ENCODE data around the gene HYOU1.
A peak's percentile ranks its signal among the peaks of the same experiment; 100 is the strongest.
"Not testable (repeated sequence)": the region's sequence is repeated elsewhere in the genome, so short reads cannot be mapped to it uniquely, and the experiment has no call there.

The HYOU1 gene

GRCh38 chr11:119057000-119057769, at the start of gene HYOU1:
Gene HYOU1 (minus strand): TSS chr11:119057205. CDS start chr11:119056160, 1,045 bp downstream.
- DNase-seq, result peak; percentile 73

- peak; percentile 63 for DNase-seq
Measured at GRCh38 chr11:119103793-119104192, 46.8 kb upstream of the HYOU1 start.

- DNase-seq, result not testable (repeated sequence)
Measured at GRCh38 chr11:119103161-119103664, 46.2 kb upstream of the HYOU1 start.

DNA sequence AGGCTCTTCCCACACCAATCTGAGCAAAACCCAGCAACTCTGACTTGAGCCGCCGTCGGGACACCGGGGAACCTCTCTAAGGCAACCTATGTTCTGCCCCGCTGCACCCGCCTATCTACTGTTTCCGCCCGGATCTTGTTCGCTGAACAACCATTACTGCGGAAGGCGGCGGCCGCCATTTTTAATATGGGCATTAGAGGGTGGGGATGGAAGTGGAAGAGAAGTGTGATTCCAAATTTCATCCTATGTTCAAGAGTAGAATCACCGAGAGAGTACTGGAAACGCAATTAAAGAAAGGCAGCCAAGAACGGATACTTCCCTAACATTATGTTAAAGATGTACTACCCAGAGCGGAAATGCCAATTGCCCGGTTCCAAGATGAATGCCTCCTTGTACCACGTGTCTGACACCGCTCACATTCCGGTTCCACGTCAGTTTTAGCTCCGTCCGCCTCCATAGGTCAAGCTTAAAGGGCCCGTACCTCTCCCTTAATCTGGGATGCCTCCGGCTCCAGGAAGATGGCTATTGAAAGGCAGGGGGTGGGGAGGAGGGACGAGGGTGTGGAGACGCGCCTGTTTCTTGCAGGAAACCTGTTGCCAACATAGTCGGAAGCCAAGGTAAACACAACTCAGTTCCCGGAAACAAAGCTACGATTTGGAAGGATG, 44.9 kb upstream of the HYOU1 start, which contains the start of gene DPAGT1:
Gene DPAGT1 (minus strand): TSS at position 95 of the 665 bp plus-strand sequence. CDS start 198 bp downstream, outside the sequence.
- DNase-seq, result peak; percentile 86

GRCh38 chr11:119100994-119101758, 44.2 kb upstream of the HYOU1 start:
- DNase-seq, result no peak

- DNase-seq, result no peak
Measured at GRCh38 chr11:119100246-119100970, 43.4 kb upstream of the HYOU1 start.

DNA sequence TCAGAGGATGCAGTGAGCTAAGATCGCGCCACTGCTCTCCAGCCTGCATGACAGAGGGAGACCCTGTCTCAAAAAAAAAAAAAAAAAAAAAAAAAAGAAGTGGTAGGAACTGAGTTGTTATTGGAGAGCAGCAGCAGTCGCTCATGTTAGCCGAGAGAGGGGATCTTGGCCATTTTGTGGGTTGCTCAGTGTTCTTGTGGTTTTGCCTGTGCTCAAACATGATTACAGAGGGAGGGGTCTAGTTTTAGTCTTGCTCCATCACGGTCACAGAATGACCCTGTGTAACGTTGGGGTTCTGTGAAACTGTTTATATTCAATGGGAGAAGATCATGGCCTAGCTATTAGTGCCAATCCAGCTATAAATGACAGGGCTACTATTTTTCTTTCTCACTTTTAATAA, 42.7 kb upstream of the HYOU1 start:
- no peak for DNase-seq

GRCh38 chr11:119095066-119095880, 38.3 kb upstream of the HYOU1 start:
- peak; percentile 96 for DNase-seq

DNA sequence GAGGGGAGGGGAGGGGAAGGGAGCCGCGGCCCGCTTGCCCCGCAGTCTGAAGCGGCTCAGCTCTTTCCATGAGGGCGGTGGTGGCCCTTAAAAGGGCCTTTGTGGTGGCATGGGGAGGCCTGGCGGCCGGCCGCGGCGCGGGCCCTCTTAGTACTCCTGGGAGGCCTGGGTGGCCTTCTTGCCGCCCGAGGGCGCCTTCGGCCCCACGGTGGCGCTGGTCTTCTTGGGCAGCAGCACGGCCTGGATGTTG, 37.7 kb upstream of the HYOU1 start:
- no peak for DNase-seq

DNA sequence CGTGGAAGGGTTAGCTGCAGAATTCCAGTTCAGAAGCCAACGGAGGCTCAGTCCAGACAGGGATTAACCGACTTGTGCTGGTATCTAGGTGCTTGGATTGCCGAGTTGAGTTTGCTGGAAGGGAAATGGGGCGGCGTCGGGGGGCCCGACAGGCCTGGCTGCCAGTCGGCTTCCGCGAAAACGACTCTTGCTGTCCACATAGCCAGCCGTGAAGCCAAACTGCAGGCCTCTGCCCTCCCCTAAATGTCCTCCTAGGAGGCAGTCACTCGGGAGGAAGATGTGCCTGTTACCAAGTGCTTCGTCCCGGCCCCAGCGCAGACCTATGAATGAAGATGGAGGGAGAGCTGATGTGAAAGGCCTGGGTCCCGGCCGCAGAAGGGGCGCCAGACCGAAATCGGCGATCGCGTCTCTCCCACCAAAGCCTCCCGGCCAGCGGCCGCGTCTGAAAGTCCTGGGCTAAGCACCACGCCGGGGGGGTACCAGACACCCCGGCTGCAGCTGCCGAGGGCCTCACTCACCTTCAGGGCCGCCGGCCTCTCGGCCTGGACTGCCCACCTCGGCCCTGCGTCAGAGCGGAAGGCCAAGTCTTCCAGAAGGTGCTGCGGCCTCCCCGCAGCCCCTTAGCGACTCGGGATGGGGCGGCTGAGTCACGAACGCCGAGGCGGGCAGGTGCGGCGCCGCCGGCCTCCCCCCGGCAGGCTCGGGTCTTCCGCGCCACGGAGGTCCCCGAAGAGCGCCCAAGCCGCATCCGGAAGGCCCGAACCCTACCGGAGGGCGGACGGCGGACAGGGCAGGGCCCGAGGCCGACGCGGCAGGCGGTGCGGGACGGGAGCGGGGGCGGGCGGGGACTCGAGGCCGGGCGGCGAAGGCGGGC, 37.2 kb upstream of the HYOU1 start:
- DNase-seq, result no peak

DNA sequence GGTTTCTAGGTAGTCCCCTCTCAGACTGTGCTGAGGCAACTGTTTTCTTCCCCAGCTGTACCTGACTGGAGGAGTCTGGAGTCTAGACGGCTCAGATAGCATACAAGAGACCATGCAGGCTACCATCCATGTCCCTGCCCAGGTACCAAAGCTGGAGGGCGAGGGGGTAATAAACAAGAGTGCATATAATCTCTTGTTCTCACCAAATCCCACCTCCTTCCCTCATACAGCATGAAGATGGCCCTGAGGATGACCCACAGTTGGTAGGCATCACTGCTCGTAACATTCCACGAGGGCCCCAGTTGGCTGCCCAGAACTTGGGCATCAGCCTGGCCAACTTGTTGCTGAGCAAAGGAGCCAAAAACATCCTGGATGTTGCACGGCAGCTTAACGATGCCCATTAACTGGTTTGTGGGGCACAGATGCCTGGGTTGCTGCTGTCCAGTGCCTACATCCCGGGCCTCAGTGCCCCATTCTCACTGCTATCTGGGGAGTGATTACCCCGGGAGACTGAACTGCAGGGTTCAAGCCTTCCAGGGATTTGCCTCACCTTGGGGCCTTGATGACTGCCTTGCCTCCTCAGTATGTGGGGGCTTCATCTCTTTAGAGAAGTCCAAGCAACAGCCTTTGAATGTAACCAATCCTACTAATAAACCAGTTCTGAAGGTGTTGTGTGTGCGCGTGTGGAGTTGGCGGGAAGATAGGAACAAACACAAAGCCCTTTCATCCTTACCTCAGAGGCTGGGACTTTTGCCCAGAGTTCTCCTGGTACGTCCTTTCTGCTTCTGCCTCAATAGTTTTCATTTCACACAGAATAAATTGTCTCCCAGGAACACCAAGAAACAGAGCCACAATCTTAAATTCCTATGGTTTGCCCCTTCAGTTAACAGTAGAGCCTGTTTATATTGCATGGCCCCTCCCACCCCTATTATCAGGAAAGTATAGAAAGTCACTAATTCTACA, 36.2 kb upstream of the HYOU1 start:
- no peak for DNase-seq

DNA sequence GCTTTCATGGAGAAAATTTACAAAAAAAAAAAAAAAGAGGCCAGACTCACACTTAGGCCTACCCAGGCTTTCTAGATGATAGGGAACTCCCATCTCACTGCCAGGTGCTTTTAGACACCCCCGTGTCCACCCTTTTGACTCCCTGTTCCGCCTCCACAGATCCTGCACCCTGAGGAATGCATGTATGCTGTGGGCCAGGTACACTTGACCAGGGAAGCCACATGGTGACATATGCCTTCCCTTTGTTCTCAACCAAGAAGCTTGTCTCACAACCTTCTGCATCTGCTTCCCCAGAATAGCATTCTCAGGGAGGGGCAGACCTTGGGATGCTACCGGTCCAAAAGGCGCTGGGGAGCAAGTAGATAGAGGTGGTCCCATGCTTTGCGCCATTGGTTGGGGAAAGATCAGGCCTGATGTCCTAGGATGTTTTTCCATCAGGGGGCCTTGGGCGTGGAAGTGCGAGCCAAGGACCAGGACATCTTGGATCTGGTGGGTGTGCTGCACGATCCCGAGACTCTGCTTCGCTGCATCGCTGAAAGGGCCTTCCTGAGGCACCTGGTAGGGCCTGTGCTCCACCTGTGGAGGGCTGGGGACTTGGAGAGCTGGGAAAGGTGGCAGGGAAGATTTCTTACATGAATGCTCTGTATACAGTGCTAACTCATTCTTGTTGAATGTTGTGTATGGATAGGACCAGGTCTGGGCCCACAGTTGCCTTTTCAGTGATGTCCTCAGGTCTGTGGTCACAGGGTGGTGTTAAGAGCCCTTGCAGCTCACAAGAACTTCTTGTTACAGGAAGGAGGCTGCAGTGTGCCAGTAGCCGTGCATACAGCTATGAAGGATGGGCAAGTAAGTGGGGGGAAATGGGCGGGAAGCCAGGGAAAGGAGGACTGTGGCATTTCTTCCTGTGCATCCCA, 35.2 kb upstream of the HYOU1 start:
- no peak for DNase-seq

GRCh38 chr11:119091178-119091577, 34.2 kb upstream of the HYOU1 start:
- no peak for DNase-seq

- no peak for DNase-seq
Measured at GRCh38 chr11:119089319-119089718, 32.3 kb upstream of the HYOU1 start.

DNA sequence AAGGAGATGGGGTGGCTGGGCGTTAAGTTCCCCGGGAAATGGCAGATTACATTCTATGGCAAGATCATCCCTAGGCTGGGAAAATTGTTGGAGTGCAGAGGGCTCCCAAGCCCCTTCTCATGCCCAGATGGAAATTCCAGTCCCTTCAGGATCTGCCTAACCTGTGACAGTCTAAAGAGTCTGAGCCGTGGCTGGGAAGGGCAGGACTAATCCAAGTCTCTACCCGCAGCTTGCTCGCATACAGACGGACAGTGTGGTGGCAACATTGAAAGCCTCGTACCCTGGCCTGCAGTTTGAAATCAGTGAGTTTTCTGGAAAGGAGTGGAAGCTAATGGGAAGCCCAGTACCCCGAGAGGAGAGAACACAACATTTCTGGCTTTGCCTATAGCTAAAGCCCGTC, 31.4 kb upstream of the HYOU1 start:
- DNase-seq, result no peak

GRCh38 chr11:119087747-119088241, 30.8 kb upstream of the HYOU1 start:
- no peak for DNase-seq

- no peak for DNase-seq
Measured at GRCh38 chr11:119087123-119087522, 30.1 kb upstream of the HYOU1 start.

- DNase-seq, result no peak
Measured at GRCh38 chr11:119085437-119085847, 28.4 kb upstream of the HYOU1 start.

Measured in NCI-H187 treated with DMSO at 0.1 percent for 48 hours (cell line).